Measurements from ENCODE around the gene ZSWIM1. TPM values are rescaled to one million over a fixed set of nuclear protein-coding genes. Genes with fewer than 3 reads are reported as not detected.
A peak's percentile ranks its signal among the peaks of the same experiment; 100 is the strongest.

The ZSWIM1 gene
- total RNA-seq, 1 donor from 2014 or later: 9.6 TPM

DNA sequence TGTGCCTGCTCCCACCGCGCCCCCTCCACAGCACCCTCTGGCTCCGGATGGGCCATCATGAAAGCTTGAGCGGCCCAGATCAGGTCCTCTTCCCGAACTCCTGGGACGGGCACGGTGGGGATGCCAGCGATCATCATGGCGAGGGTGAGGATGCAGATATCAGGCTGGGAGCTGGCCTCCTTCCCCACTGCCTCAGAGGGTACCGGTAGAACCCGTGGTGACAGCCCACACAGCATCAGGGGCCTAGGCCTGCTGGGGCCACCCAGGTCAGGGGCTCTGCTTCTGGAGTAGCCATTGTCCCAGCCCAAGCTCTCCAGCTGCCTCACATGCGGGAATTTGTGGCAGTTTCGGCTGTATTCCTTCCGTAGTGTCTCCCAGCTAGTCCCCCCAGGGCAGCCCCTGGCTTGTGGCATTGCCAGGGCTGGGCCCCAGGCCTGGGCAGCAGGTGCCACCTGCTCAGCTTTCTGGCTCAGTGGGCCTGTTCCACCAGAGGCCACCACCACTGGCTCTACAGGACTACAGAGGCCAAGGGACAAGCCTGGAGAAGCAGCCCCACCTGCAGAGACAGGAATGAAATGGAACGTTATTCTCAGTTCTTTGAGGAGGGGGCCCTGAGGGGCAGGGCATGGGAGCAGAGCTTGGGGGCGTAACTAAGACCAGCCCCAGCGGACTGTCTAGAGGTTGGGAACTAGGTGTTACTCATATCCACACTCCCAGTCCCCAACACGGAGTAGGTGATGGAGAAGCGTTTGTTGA lies 5.7 kb downstream of the ZSWIM1 start:
- Histone ChIP-seq H3K27me3 (no peaks in the 10 kb centered on the region), H3K4me1 (peaks cover 7% of the 10 kb centered on the region), H3K9me3 (no peaks in the 10 kb centered on the region), H3K36me3 (peaks cover 27% of the 10 kb centered on the region), H3K4me3 (no peak overlapping the region), H3K27ac (no peak overlapping the region)
- intact Hi-C loops (cut with DNase I): no loop called here
- no peak for DNase-seq
- no peak for ATAC-seq
- TF ChIP-seq CTCF (IDR thresholded peaks at IDR 0.05): no peak

DNA sequence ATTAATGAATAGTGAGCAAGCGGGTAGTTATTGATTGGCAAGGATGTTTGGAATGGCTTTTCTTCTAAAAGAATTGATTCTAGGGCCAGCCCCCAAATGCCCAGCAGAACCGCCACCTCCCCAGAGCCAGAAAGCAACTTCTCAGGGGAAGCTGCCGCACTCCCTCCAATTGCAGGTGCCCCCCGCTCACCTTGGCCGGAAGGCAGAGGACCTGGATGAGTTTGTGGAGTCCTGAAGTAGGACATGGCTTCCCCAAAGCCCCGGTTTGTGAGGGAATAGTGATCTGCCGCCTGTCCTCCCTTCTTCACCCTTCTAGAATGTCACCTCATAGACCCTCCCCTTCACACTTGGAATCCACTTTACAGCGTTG lies 6.3 kb downstream of the ZSWIM1 start, which contains the start of gene SPATA25:
Gene SPATA25, minus strand, starts transcription at position 277 of the 370 bp plus-strand sequence. Its CDS starts 32 bp downstream, at position 245.
- peaks cover 27% of the 10 kb centered on the region for H3K36me3 ChIP-seq
- intact Hi-C loops (cut with DNase I): no loop called here
- no peaks in the 10 kb centered on the region for H3K9me3 ChIP-seq
- DNase-seq (no peak), ATAC-seq (no peak)
- H3K27ac ChIP-seq: no peak within 1 kb of the TSS
- no peak within 1 kb of the TSS for H3K4me3 ChIP-seq
- no peaks in the 10 kb centered on the region for H3K27me3 ChIP-seq
- no peak for TF ChIP-seq CTCF (IDR thresholded peaks at IDR 0.05)
- H3K4me1 ChIP-seq: peaks cover 7% of the 10 kb centered on the region

- no peaks in the 10 kb centered on the region for H3K9me3 ChIP-seq
- H3K36me3 ChIP-seq: peaks cover 14% of the 10 kb centered on the region
- intact Hi-C loops (cut with DNase I): no loop called here
- no peak for DNase-seq
- H3K4me1 ChIP-seq: peaks cover 8% of the 10 kb centered on the region
- H3K27ac ChIP-seq: no peak overlapping the region
- H3K4me3 ChIP-seq: no peak overlapping the region
- TF ChIP-seq CTCF (IDR thresholded peaks at IDR 0.05): no peak
- H3K27me3 ChIP-seq: no peaks in the 10 kb centered on the region
- ATAC-seq: no peak
Observed at GRCh38 chr20:45888681-45889080, 7.7 kb downstream of the ZSWIM1 start.

- ATAC-seq (peak; percentile 85), DNase-seq (peak; percentile 89)
- intact Hi-C loops (cut with DNase I): no loop called here
- Histone ChIP-seq H3K9me3 (no peaks in the 10 kb centered on the region), H3K27me3 (no peaks in the 10 kb centered on the region), H3K27ac (peak overlapping the region; percentile 71), H3K4me1 (peaks cover 8% of the 10 kb centered on the region), H3K4me3 (peak overlapping the region; percentile 80), H3K36me3 (peaks cover 28% of the 10 kb centered on the region)
- peak; percentile 66 for TF ChIP-seq CTCF (IDR thresholded peaks at IDR 0.05)
Observed at GRCh38 chr20:45890077-45890984, 9.3 kb downstream of the ZSWIM1 start.

- TF ChIP-seq CTCF (IDR thresholded peaks at IDR 0.05): no peak
- ATAC-seq: peak; percentile 91
- Histone ChIP-seq H3K36me3 (peaks cover 36% of the 10 kb centered on the region), H3K27ac (peak within 1 kb of the TSS; percentile 71), H3K27me3 (no peaks in the 10 kb centered on the region), H3K4me1 (peaks cover 8% of the 10 kb centered on the region), H3K4me3 (peak within 1 kb of the TSS; percentile 80), H3K9me3 (no peaks in the 10 kb centered on the region)
- peak; percentile 96 for DNase-seq
- intact Hi-C loops (cut with DNase I): no loop called here
Observed at GRCh38 chr20:45890985-45891983, 10.3 kb downstream of the ZSWIM1 start, which contains the start of the genes CTSA and NEURL2. Gene CTSA (plus strand): TSS chr20:45891335. CDS start chr20:45891569, 234 bp downstream. Gene NEURL2 (minus strand): TSS chr20:45891208. CDS start chr20:45890991, 217 bp downstream.
